ENCODE results near the gene PCDH9.
"Not testable (repeated sequence)": the region's sequence is repeated elsewhere in the genome, so short reads cannot be mapped to it uniquely, and the experiment has no call there.

Gene PCDH9

GRCh38 chr13:66341635-66342377 is 888.3 kb downstream of the PCDH9 start:
- no peak for DNase-seq (ENCODE audit: low read depth in 2 of 2)

GRCh38 chr13:66339214-66339613 is 890.9 kb downstream of the PCDH9 start:
- no peak for DNase-seq (ENCODE audit: low read depth in 2 of 2)

GRCh38 chr13:66338542-66338941 is 891.6 kb downstream of the PCDH9 start:
- no peak for DNase-seq (ENCODE audit: low read depth in 2 of 2)

- no peak for DNase-seq (ENCODE audit: low read depth in 2 of 2)
These were observed 894.5 kb downstream of the PCDH9 start for GRCh38 chr13:66335626-66336025.

GRCh38 chr13:66329988-66330451 is 900.1 kb downstream of the PCDH9 start:
- no peak for DNase-seq (ENCODE audit: low read depth in 2 of 2)

- DNase-seq (ENCODE audit: low read depth in 2 of 2), result no peak
These were observed 901.7 kb downstream of the PCDH9 start for GRCh38 chr13:66328476-66328875.

GRCh38 chr13:66323745-66324347 is 906.3 kb downstream of the PCDH9 start:
- no peak for DNase-seq (ENCODE audit: low read depth in 2 of 2)

- no peak for DNase-seq (ENCODE audit: low read depth in 2 of 2)
These were observed 907.2 kb downstream of the PCDH9 start for GRCh38 chr13:66322936-66323335.

- DNase-seq (ENCODE audit: low read depth in 2 of 2), result no peak
These were observed 907.9 kb downstream of the PCDH9 start for GRCh38 chr13:66322193-66322740.

- no peak for DNase-seq (ENCODE audit: low read depth in 2 of 2)
These were observed 915.2 kb downstream of the PCDH9 start for GRCh38 chr13:66314911-66315310.

GRCh38 chr13:66313413-66313812 is 916.7 kb downstream of the PCDH9 start:
- no peak for DNase-seq (ENCODE audit: low read depth in 2 of 2)

- no peak for DNase-seq (ENCODE audit: low read depth in 2 of 2)
These were observed 917.6 kb downstream of the PCDH9 start for GRCh38 chr13:66312312-66313087.

GRCh38 chr13:66305961-66306617 is 924.0 kb downstream of the PCDH9 start:
- DNase-seq (ENCODE audit: low read depth in 2 of 2), result no peak

GRCh38 chr13:66301482-66301881 is 928.7 kb downstream of the PCDH9 start:
- DNase-seq (ENCODE audit: low read depth in 2 of 2), result no peak

- DNase-seq (ENCODE audit: low read depth in 2 of 2), result no peak
These were observed 929.1 kb downstream of the PCDH9 start for GRCh38 chr13:66301006-66301405.

- DNase-seq (ENCODE audit: low read depth in 2 of 2), result no peak
These were observed 933.3 kb downstream of the PCDH9 start for GRCh38 chr13:66296875-66297274.

GRCh38 chr13:66296328-66296727 is 933.8 kb downstream of the PCDH9 start:
- DNase-seq (ENCODE audit: low read depth in 2 of 2), result no peak

- not testable (repeated sequence) for DNase-seq (ENCODE audit: low read depth in 2 of 2)
These were observed 943.3 kb downstream of the PCDH9 start for GRCh38 chr13:66286806-66287205.

- DNase-seq (ENCODE audit: low read depth in 2 of 2), result no peak
These were observed 954.7 kb downstream of the PCDH9 start for GRCh38 chr13:66275416-66275815.

- DNase-seq (ENCODE audit: low read depth in 2 of 2), result no peak
These were observed 957.1 kb downstream of the PCDH9 start for GRCh38 chr13:66273011-66273410.

- no peak for DNase-seq (ENCODE audit: low read depth in 2 of 2)
These were observed 963.4 kb downstream of the PCDH9 start for GRCh38 chr13:66266761-66267160.

- DNase-seq (ENCODE audit: low read depth in 2 of 2), result no peak
These were observed 963.8 kb downstream of the PCDH9 start for GRCh38 chr13:66266348-66266747.

Data from activated CD4-positive, alpha-beta T cell treated with anti-CD3 and anti-CD28 coated beads for 24 hours (primary cell).